Body of pancreas (tissue), 4 donors: ENCODE measurements around the gene ITPKC.

Experiments used
- POLR2A ChIP-seq, 3 donors: fragments of 450-650 bp; IDR thresholded peaks; one replicate each; pipeline ENCODE4 v1.6.1; 2016; ENCODE audit warnings: antibody characterized with exemption in 3 of 3, mild to moderate bottlenecking in 2 of 3
- TF ChIP-seq, protein P1 (sequence below), 7 experiments: fragments of 450-650 bp in 4 of 7; fragments of 200-600 bp in 3 of 7; sonication (generic) in 3 of 7; IDR thresholded peaks; one replicate each; pipeline ENCODE4 v1.5.1; 2016 to 2019; ENCODE audit warnings: antibody characterized with exemption in 7 of 7

DNA sequence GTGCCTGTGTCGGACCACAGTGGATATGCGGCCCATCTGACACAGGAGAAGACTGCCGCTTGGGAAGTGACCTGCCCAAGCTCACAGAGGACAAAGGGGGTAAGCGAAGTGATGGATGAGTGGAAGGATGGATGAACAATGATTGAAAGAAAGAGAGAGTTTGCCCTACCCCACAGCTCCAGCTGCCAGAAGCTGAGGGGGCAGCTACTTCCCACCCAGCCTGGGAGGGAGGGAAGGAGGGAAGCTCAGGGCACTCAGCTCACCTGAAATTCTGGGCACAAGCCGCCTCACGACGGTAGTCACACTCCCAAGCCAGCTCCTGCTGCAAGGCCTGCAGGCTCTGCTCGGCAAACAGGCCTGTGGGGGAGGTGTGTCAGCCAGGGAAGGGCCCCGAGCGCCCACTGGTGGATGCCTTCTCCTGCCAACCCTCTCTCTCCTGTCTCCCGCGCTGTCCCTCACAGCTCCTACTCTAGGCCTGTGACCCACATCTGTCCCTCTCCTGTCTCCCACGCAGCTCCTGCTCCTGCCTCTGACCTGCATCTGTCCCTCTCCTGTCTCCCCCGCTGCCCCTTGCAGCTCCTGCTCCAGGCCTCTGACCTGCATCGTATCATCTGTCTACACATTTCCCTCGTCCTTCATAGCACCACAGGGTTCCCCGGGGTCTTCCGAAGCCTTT lies 14.4 kb upstream of the ITPKC start:
- TF ChIP-seq, protein P1, sequence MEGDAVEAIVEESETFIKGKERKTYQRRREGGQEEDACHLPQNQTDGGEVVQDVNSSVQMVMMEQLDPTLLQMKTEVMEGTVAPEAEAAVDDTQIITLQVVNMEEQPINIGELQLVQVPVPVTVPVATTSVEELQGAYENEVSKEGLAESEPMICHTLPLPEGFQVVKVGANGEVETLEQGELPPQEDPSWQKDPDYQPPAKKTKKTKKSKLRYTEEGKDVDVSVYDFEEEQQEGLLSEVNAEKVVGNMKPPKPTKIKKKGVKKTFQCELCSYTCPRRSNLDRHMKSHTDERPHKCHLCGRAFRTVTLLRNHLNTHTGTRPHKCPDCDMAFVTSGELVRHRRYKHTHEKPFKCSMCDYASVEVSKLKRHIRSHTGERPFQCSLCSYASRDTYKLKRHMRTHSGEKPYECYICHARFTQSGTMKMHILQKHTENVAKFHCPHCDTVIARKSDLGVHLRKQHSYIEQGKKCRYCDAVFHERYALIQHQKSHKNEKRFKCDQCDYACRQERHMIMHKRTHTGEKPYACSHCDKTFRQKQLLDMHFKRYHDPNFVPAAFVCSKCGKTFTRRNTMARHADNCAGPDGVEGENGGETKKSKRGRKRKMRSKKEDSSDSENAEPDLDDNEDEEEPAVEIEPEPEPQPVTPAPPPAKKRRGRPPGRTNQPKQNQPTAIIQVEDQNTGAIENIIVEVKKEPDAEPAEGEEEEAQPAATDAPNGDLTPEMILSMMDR (IDR thresholded peaks at IDR 0.05) = peak in 3 of 7 experiments; percentile 22 to 27 (median 26)
- no peak for TF ChIP-seq POLR2A (IDR thresholded peaks at IDR 0.05)
